Kidney epithelial cell (primary cell): Measurements from ENCODE around the gene PTGES3. TPM values are rescaled to one million over a fixed set of nuclear protein-coding genes. Genes with fewer than 3 reads are reported as not detected.

Experiments used
- DNase-seq: peaks from one replicate; pipeline ENCODE4 v3.0.0-alpha.2; 2010; ENCODE audit warnings: low read depth
- H3K27me3 ChIP-seq: 2 replicates; pipeline ENCODE4 v1.6.0; 2011; ENCODE audit warnings: low read length; ENCODE audit not compliant: control insufficient read depth, insufficient read depth
- H3K36me3 ChIP-seq: 2 replicates; pipeline ENCODE4 v1.5.1; 2011; ENCODE audit warnings: low read length; ENCODE audit not compliant: control insufficient read depth, insufficient read depth
- H3K4me3 ChIP-seq: 2 replicates; pipeline ENCODE4 v1.5.1; 2011; ENCODE audit warnings: low read depth, mild to moderate bottlenecking, control low read depth, low read length
- CTCF ChIP-seq: IDR thresholded peaks from 2 replicates; pipeline ENCODE4 v1.5.1; 2011; ENCODE audit warnings: mild to moderate bottlenecking, moderate library complexity, low read length, control low read depth, inconsistent platforms; ENCODE audit not compliant: insufficient read depth, poor library complexity, severe bottlenecking
- total RNA-seq: library from RNA; depleted of rRNA; stranded (reverse); fragments of >200 nt; gene quantifications from 2 replicates; pipeline ENCODE4 v1.2.3, GENCODE V29; 2015

Gene PTGES3
- total RNA-seq, 1 donor from 2014 or later = 119 TPM

- DNase-seq = no peak
Observed at GRCh38 chr12:56634242-56634836, 53.7 kb downstream of the PTGES3 start.

GRCh38 chr12:56633468-56634241, 54.4 kb downstream of the PTGES3 start:
- TF ChIP-seq CTCF = no peak
- Histone ChIP-seq H3K27me3 (no peaks in the 10 kb centered on the region), H3K4me3 (peak overlapping the region; percentile 86), H3K36me3 (peaks cover 2% of the 10 kb centered on the region)
- DNase-seq = no peak

More at GRCh38 chr12:56634242-56634836, 53.7 kb downstream of the PTGES3 start:
- Histone ChIP-seq H3K4me3 (peak overlapping the region; percentile 86), H3K27me3 (no peaks in the 10 kb centered on the region), H3K36me3 (peaks cover 2% of the 10 kb centered on the region)
- no peak for TF ChIP-seq CTCF

- DNase-seq = no peak
- H3K36me3 ChIP-seq = no peaks in the 10 kb centered on the region
- no peaks in the 10 kb centered on the region for H3K27me3 ChIP-seq
- no peak for TF ChIP-seq CTCF
- H3K4me3 ChIP-seq = no peak overlapping the region
Observed at GRCh38 chr12:56632701-56633467, 55.2 kb downstream of the PTGES3 start.

- TF ChIP-seq CTCF = no peak
- DNase-seq = no peak
- H3K36me3 ChIP-seq = no peaks in the 10 kb centered on the region
- no peaks in the 10 kb centered on the region for H3K27me3 ChIP-seq
- H3K4me3 ChIP-seq = peak overlapping the region; percentile 10
Observed at GRCh38 chr12:56631790-56632700, 56.0 kb downstream of the PTGES3 start.

GRCh38 chr12:56630180-56630632, 57.9 kb downstream of the PTGES3 start, which contains the start of gene BAZ2A:
TSS of gene BAZ2A (minus strand) at chr12:56630326. CDS start at chr12:56617530, 12,796 bp downstream.
- Histone ChIP-seq H3K36me3 (no peaks in the 10 kb centered on the region), H3K27me3 (no peaks in the 10 kb centered on the region), H3K4me3 (peak within 1 kb of the TSS; percentile 82)
- no peak for TF ChIP-seq CTCF
- no peak for DNase-seq
